ENCODE results near the gene FAM240A. TPM values are rescaled to one million over a fixed set of nuclear protein-coding genes. Genes with fewer than 3 reads are reported as not detected.

FAM240A gene
- total RNA-seq, 1 experiment from 2014 or later = not detected

DNA sequence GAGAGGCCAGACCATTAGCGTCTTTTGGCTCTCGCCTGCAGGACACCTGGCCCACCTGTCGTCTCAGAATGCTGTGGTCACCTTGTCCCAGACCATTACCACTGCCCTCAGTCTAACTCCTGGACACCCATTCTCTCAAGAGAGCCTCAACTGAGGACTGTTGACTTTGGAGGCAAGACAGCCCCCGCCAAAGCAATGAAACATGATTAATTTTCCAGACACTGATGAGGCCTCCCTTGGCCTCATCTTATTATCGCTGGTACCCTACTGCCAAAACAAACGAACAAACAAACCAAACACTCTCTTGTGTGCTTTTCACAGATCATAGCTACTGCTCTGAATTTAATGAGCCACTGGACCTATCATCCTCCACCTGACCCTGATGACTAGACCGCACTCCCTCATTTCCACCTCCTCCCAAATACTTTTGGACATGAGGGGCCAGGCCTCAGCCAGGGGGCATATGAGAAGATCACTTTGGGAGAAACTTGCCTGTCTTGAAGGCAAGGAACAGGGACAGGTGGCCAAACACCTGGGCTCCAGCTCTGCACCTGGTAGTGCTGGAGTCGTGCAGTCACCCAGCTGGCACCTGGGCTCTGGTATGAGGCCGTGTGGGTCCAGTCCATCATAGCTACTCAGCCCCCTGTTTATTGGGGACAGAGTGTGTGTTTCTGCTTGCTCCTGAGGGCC, 53.6 kb downstream of the FAM240A start:
- no peak for DNase-seq (ENCODE audit: low spot score)
- Histone ChIP-seq H3K4me3 (ENCODE audit: low read depth, low read length, poor library complexity, severe bottlenecking) (no peak overlapping the region), H3K9me3 (ENCODE audit: low read depth, low read length, poor library complexity, severe bottlenecking) (no peaks in the 10 kb centered on the region), H3K4me1 (ENCODE audit: insufficient read depth, low read length, poor library complexity, severe bottlenecking) (no peaks in the 10 kb centered on the region), H3K27ac (ENCODE audit: low read depth, low read length, poor library complexity, severe bottlenecking) (no peak overlapping the region), H3K27me3 (replicated peaks; ENCODE audit: insufficient read depth, low read depth, low read length, poor library complexity) (no peaks in the 10 kb centered on the region), H3K36me3 (ENCODE audit: insufficient read depth, low read length, poor library complexity, severe bottlenecking) (no peaks in the 10 kb centered on the region)
- CTCF ChIA-PET = no interaction called here
- POLR2A ChIA-PET (ENCODE audit: low non-redundant PET) = no interaction called here
- BruUV-seq (replicated peaks) = no TSS peak
- intact Hi-C loops (cut with micrococcal nuclease; ENCODE audit: unreplicated experiment) = no loop called here
- no peak for TF ChIP-seq EZH2 (IDR thresholded peaks at IDR 0.05; ENCODE audit: borderline replicate concordance, low read depth, low read length, poor library complexity, severe bottlenecking)
- no peak for TF ChIP-seq CTCF (conservative IDR thresholded peaks at IDR 0.05; ENCODE audit: low read depth, low read length)

DNA sequence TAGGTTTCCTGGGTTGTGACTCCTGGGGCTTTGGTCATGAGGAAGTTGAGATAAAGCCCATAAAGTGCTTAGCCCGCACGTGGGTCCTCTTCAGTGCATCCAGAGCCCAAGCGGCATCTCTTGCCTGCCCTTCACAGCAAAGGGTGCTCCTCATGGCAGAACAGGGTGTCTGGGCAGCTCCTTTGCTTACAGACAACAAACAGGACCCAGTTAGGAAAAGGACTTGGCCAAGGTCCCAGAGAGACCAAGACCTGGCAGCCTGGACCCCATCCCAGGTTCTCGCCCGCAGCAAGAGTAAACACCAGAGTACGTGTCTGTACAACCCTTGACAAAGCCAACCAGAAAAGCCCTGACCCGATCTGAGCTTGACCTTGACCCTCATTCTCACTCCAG, 54.1 kb downstream of the FAM240A start:
- no peak for TF ChIP-seq EZH2 (IDR thresholded peaks at IDR 0.05; ENCODE audit: borderline replicate concordance, low read depth, low read length, poor library complexity, severe bottlenecking)
- TF ChIP-seq CTCF (conservative IDR thresholded peaks at IDR 0.05; ENCODE audit: low read depth, low read length) = no peak
- Histone ChIP-seq H3K4me3 (ENCODE audit: low read depth, low read length, poor library complexity, severe bottlenecking) (no peak overlapping the region), H3K27me3 (replicated peaks; ENCODE audit: insufficient read depth, low read depth, low read length, poor library complexity) (no peaks in the 10 kb centered on the region), H3K36me3 (ENCODE audit: insufficient read depth, low read length, poor library complexity, severe bottlenecking) (no peaks in the 10 kb centered on the region), H3K27ac (ENCODE audit: low read depth, low read length, poor library complexity, severe bottlenecking) (no peak overlapping the region), H3K4me1 (ENCODE audit: insufficient read depth, low read length, poor library complexity, severe bottlenecking) (no peaks in the 10 kb centered on the region), H3K9me3 (ENCODE audit: low read depth, low read length, poor library complexity, severe bottlenecking) (no peaks in the 10 kb centered on the region)
- CTCF ChIA-PET = no interaction called here
- no TSS peak for BruUV-seq (replicated peaks)
- intact Hi-C loops (cut with micrococcal nuclease; ENCODE audit: unreplicated experiment) = no loop called here
- POLR2A ChIA-PET (ENCODE audit: low non-redundant PET) = no interaction called here
- no peak for DNase-seq (ENCODE audit: low spot score)

DNA sequence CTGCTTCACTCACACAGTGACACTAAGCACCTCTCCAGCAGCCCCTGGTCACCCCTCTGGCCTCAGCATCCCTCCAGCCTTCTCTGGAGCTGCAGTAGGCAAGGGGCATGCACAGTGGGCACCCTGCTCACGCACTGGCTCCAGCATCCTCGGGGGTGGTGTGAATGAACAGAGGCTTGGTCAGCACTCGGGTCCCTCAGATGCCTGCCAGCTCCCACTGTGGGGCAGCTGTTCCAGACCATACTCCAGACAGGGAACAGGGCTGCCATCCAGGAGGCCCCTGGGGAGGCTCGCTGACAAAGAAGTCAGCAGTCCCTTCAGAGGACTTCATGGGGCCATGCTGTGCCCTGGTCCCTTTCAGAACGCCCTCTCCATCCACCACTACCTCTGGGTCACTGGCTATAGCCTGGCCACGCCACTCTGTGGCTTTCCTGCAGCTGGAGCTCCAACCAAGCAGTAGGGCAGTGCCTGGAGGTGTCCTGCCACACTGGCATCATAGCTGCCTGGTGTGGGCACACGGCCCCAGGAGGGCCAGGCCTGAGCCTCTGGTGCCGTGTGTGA, 54.8 kb downstream of the FAM240A start:
- Histone ChIP-seq H3K9me3 (ENCODE audit: low read depth, low read length, poor library complexity, severe bottlenecking) (no peaks in the 10 kb centered on the region), H3K36me3 (ENCODE audit: insufficient read depth, low read length, poor library complexity, severe bottlenecking) (no peaks in the 10 kb centered on the region), H3K27me3 (replicated peaks; ENCODE audit: insufficient read depth, low read depth, low read length, poor library complexity) (no peaks in the 10 kb centered on the region), H3K27ac (ENCODE audit: low read depth, low read length, poor library complexity, severe bottlenecking) (no peak overlapping the region), H3K4me1 (ENCODE audit: insufficient read depth, low read length, poor library complexity, severe bottlenecking) (no peaks in the 10 kb centered on the region), H3K4me3 (ENCODE audit: low read depth, low read length, poor library complexity, severe bottlenecking) (no peak overlapping the region)
- no peak for DNase-seq (ENCODE audit: low spot score)
- no peak for TF ChIP-seq EZH2 (IDR thresholded peaks at IDR 0.05; ENCODE audit: borderline replicate concordance, low read depth, low read length, poor library complexity, severe bottlenecking)
- no peak for TF ChIP-seq CTCF (conservative IDR thresholded peaks at IDR 0.05; ENCODE audit: low read depth, low read length)
- POLR2A ChIA-PET (ENCODE audit: low non-redundant PET) = no interaction called here
- intact Hi-C loops (cut with micrococcal nuclease; ENCODE audit: unreplicated experiment) = no loop called here
- CTCF ChIA-PET = no interaction called here
- BruUV-seq (replicated peaks) = no TSS peak

Data from A673 (cell line).